PC-9 (cell line): Measurements from ENCODE around the gene TSHZ2. TPM values are rescaled to one million over a fixed set of nuclear protein-coding genes. Genes with fewer than 3 reads are reported as not detected.

Experiments
- BruUV-seq: library from RNA; stranded (reverse); fragments of 400-500 nt; replicated peaks from 2 replicates; lab custom pipeline; 2021; lab: Mats Ljungman, UMichigan
- CTCF ChIA-PET: fragments of 300-600 bp; sonication (Branson Sonifier 250); formaldehyde crosslinking; loops from one replicate; lab custom pipeline; 2022; ENCODE audit warnings: antibody characterized with exemption; lab: Charles Lee
- POLR2A ChIA-PET: fragments of 300-600 bp; sonication (Branson Sonifier 250); formaldehyde crosslinking; loops from one replicate; lab custom pipeline; 2022; ENCODE audit warnings: antibody characterized with exemption; ENCODE audit not compliant: unreplicated experiment; lab: Charles Lee
- DNase-seq, 2 experiments: peaks; one replicate each; pipeline versions ENCODE4 v3.0.0 to v3.0.0-alpha.2; 2015 to 2022; ENCODE audit warnings: mixed read lengths in 1 of 2
- H2AFZ ChIP-seq: fragments of 200-600 bp; sonication (generic); 2 replicates; pipeline ENCODE4 v1.8.1; 2017; ENCODE audit warnings: antibody characterized with exemption
- H3F3A ChIP-seq: fragments of 200-600 bp; sonication (generic); 2 replicates; pipeline ENCODE4 v1.8.1; 2017; ENCODE audit warnings: antibody characterized with exemption, mild to moderate bottlenecking, low read depth; ENCODE audit not compliant: insufficient read depth
- H3K27ac ChIP-seq: fragments of 200-600 bp; sonication (generic); 2 replicates; pipeline ENCODE4 v1.6.1; 2016; ENCODE audit warnings: mixed run types
- H3K27me3 ChIP-seq: fragments of 200-600 bp; sonication (generic); 2 replicates; pipeline ENCODE4 v1.6.1; 2016; ENCODE audit warnings: low read depth, mixed run types; ENCODE audit not compliant: insufficient read depth
- H3K36me3 ChIP-seq: fragments of 200-600 bp; sonication (generic); 2 replicates; pipeline ENCODE4 v1.6.1; 2016; ENCODE audit warnings: low read depth, mixed run types
- H3K4me1 ChIP-seq: fragments of 200-600 bp; sonication (generic); replicated peaks from 2 replicates; pipeline ENCODE4 v1.6.1; 2016; ENCODE audit warnings: mixed run types; ENCODE audit not compliant: insufficient read depth
- H3K4me2 ChIP-seq: fragments of 200-600 bp; sonication (generic); 2 replicates; pipeline ENCODE4 v1.6.1; 2017; ENCODE audit warnings: mixed run types
- H3K4me3 ChIP-seq: fragments of 200-600 bp; sonication (generic); 2 replicates; pipeline ENCODE4 v1.6.1; 2016; ENCODE audit warnings: mixed run types
- H3K79me2 ChIP-seq: fragments of 200-600 bp; sonication (generic); 2 replicates; pipeline ENCODE4 v1.6.1; 2017; ENCODE audit warnings: low read depth, mixed run types
- H3K9me2 ChIP-seq: fragments of 200-600 bp; sonication (generic); 2 replicates; pipeline ENCODE4 v1.8.1; 2017; ENCODE audit warnings: mild to moderate bottlenecking; ENCODE audit not compliant: insufficient read depth
- H3K9me3 ChIP-seq: fragments of 200-600 bp; sonication (generic); 2 replicates; pipeline ENCODE4 v1.8.1; 2016; ENCODE audit warnings: low read depth; ENCODE audit not compliant: insufficient read depth
- H4K20me1 ChIP-seq: fragments of 200-600 bp; sonication (generic); 2 replicates; pipeline ENCODE4 v1.8.1; 2017; ENCODE audit not compliant: insufficient read depth
- CTCF ChIP-seq: fragments of 200-600 bp; sonication (generic); conservative IDR thresholded peaks from 2 replicates; pipeline ENCODE4 v1.6.1; 2017; ENCODE audit warnings: mixed run types, antibody characterized with exemption, mild to moderate bottlenecking, moderate library complexity
- EZH2 ChIP-seq: fragments of 200-600 bp; sonication (generic); IDR thresholded peaks from 2 replicates; pipeline ENCODE4 v1.8.0; 2017; ENCODE audit warnings: antibody characterized with exemption, low read depth
- intact Hi-C: fragments of 100-400 bp; cut with micrococcal nuclease; formaldehyde crosslinking; loops from one replicate; pipeline ENCODE4 v1.10.0; 2022; ENCODE audit not compliant: unreplicated experiment
- total RNA-seq: library from RNA; stranded (reverse); gene quantifications from 2 replicates; pipeline ENCODE4 v1.2.3, GENCODE V29; 2021

Gene TSHZ2
- total RNA-seq, 1 experiment from 2014 or later: not detected

- intact Hi-C loops: no loop called here
- ChIA-PET CTCF (no interaction called here), POLR2A (interaction anchor here (0.7 kb wide), 1 partner anchor 136 kb away, joined by 6 read pairs; no protein-coding TSS in a partner anchor)
Measured at GRCh38 chr20:53059848-53060247, 87.7 kb downstream of the TSHZ2 start.

DNA sequence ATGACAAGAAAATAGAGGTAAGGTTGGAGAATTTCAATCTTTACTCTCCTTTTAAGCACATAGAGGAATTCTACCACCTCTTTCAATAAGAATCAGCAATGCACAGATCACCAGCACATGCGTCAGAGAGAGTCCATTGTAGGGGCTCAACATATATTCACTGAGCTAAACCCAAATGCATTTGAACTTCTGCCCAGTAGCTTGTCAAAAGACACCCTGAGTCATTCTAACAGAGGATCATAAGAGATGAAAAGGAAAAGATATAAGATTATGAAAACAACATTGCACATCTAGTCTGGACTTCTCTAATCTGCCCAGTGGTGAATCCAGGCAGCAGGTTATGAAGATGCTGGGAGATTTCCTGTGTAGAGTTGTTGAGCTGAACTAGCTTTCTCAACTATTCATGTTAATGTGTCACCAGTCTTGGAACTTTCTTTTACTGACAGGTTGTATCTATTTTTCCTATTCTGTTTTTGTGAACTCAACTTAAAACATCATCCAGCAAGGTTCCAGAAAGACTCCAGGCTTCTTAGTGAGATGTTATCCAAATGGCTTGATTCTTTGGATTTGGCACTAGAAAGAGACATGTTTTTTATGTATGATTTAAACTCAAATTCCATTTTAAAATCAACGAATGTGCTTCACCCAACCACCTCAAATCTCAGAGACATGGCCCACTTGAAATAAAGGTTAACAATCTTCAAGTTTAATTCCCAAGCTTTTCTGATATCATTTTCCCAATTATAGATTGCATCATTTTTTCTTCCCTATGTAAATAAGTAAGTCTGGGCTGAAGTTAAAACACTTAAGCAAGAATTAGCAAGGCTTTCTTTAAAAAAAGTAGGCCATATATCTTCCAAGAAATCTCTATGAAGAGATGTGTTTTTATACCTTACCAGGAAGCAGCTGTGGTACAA is 89.3 kb downstream of the TSHZ2 start:
- H2AFZ ChIP-seq: no peak overlapping the region
- TF ChIP-seq EZH2 (no peak), CTCF (no peak)
- intact Hi-C loops: no loop called here
- no peaks in the 10 kb centered on the region for H3K9me2 ChIP-seq
- BruUV-seq: no TSS peak
- ChIA-PET CTCF (no interaction called here), POLR2A (no interaction called here)
- H3K27me3 ChIP-seq: peaks cover 41% of the 10 kb centered on the region
- no peaks in the 10 kb centered on the region for H3K36me3 ChIP-seq
- no peak overlapping the region for H3K4me3 ChIP-seq
- no peak overlapping the region for H3K4me2 ChIP-seq
- DNase-seq: no peak
- no peaks in the 10 kb centered on the region for H4K20me1 ChIP-seq
- no peaks in the 10 kb centered on the region for H3K4me1 ChIP-seq
- H3K9me3 ChIP-seq: no peaks in the 10 kb centered on the region
- no peaks in the 10 kb centered on the region for H3K79me2 ChIP-seq
- H3F3A ChIP-seq: no peaks in the 10 kb centered on the region
- no peak overlapping the region for H3K27ac ChIP-seq

More at GRCh38 chr20:53059848-53060247, 87.7 kb downstream of the TSHZ2 start:
- peaks cover 25% of the 10 kb centered on the region; the same call in 1 of the 2 replicates for H3K27me3 ChIP-seq
- H3K4me2 ChIP-seq: no peak overlapping the region
- H4K20me1 ChIP-seq: no peaks in the 10 kb centered on the region
- H3K36me3 ChIP-seq: no peaks in the 10 kb centered on the region
- no peak overlapping the region for H3K27ac ChIP-seq
- no peaks in the 10 kb centered on the region for H3K4me1 ChIP-seq
- no peak overlapping the region for H2AFZ ChIP-seq
- no peaks in the 10 kb centered on the region for H3F3A ChIP-seq
- H3K9me3 ChIP-seq: no peaks in the 10 kb centered on the region
- H3K9me2 ChIP-seq: no peaks in the 10 kb centered on the region
- H3K79me2 ChIP-seq: no peaks in the 10 kb centered on the region
- no peak overlapping the region for H3K4me3 ChIP-seq
- TF ChIP-seq EZH2 (no peak), CTCF (no peak)
- no TSS peak for BruUV-seq
- no peak for DNase-seq

DNA sequence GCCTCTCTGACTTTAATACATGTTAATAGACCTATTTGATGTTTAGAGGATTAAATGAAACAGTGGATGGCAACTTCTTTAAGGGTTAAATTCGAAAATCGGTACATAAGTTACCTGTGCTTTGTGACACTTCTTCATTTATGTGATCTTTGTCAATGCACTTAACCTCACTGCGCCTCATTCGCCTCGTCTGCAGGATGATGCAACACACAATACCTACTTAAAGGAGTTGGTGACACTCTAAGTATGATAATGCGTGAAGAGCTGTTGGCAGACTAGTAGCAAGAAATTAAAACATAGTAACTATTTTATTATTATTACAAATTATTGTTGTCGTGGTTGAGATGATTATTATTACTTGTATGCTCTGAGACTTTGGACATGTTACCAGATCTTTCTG is 92.8 kb downstream of the TSHZ2 start:
- Histone ChIP-seq H3K4me1 (no peaks in the 10 kb centered on the region), H2AFZ (no peak overlapping the region), H3K36me3 (no peaks in the 10 kb centered on the region), H3K4me2 (no peak overlapping the region), H3K9me3 (no peaks in the 10 kb centered on the region), H3K9me2 (no peaks in the 10 kb centered on the region), H3K79me2 (no peaks in the 10 kb centered on the region), H3K27ac (no peak overlapping the region), H3F3A (no peaks in the 10 kb centered on the region), H3K4me3 (no peak overlapping the region), H3K27me3 (peaks cover 70% of the 10 kb centered on the region), H4K20me1 (no peaks in the 10 kb centered on the region)
- no peak for DNase-seq
- ChIA-PET POLR2A (no interaction called here), CTCF (no interaction called here)
- TF ChIP-seq CTCF: no peak
- TF ChIP-seq EZH2: no peak
- intact Hi-C loops: no loop called here
- BruUV-seq: no TSS peak
